Airway epithelial cell (primary cell): Measurements from ENCODE around the gene OR4M1. TPM values are rescaled to one million over a fixed set of nuclear protein-coding genes. Genes with fewer than 3 reads are reported as not detected.

Experiments used
- total RNA-seq: library from RNA; depleted of rRNA; stranded (reverse); fragments of >200 nt; gene quantifications from 2 replicates; pipeline ENCODE4 v1.2.3, GENCODE V29; 2015

The OR4M1 gene
- not detected in 2 replicates for total RNA-seq

GRCh38 chr14:19773204-19773603 lies at the start of gene OR4M1:
TSS of gene OR4M1 (plus strand) at chr14:19773504. CDS start at chr14:19780323, 6,819 bp downstream.

GRCh38 chr14:19743256-19743655 lies 30.0 kb upstream of the OR4M1 start, which contains the start of gene OR4Q3:
TSS of gene OR4Q3 (plus strand) at chr14:19743571.

GRCh38 chr14:19803470-19803869 lies 30.2 kb downstream of the OR4M1 start, which contains the start of gene OR4N2:
TSS of gene OR4N2 (plus strand) at chr14:19803770. CDS start at chr14:19827449, 23,679 bp downstream.

Other genes starting within 250 kb of the OR4M1 start
- gene OR11H2, start 59.6 kb upstream of the OR4M1 start, total RNA-seq, result not detected in 2 replicates
- not detected in 2 replicates for gene OR4Q3, start 29.9 kb upstream of the OR4M1 start, total RNA-seq
- gene OR4N2, start 30.3 kb downstream of the OR4M1 start, total RNA-seq, result not detected in 2 replicates
- gene OR4K2, start 101.6 kb downstream of the OR4M1 start, total RNA-seq, result not detected in 2 replicates
- not detected in 2 replicates for gene OR4K5, start 147.1 kb downstream of the OR4M1 start, total RNA-seq
- not detected in 2 replicates for gene OR4K1, start 157.4 kb downstream of the OR4M1 start, total RNA-seq
- gene OR4K15, start 202.1 kb downstream of the OR4M1 start, total RNA-seq, result not detected in 2 replicates
- gene OR4Q2, start 228.7 kb downstream of the OR4M1 start, total RNA-seq, result not detected in 2 replicates
- not detected in 2 replicates for gene OR4K14, start 245.8 kb downstream of the OR4M1 start, total RNA-seq